Fibroblast of lung (primary cell): ENCODE data around the gene ADRA2C. TPM values are rescaled to one million over a fixed set of nuclear protein-coding genes. Genes with fewer than 3 reads are reported as not detected.

Experiments
- DNase-seq, 2 donors: peaks; one replicate each; pipeline versions ENCODE4 v3.0.0 to v3.0.0-alpha.2; 2010; ENCODE audit warnings: low read depth in 2 of 2
- H2AFZ ChIP-seq: 2 replicates; pipeline ENCODE4 v1.5.1; 2012; ENCODE audit warnings: low read length, control low read depth, inconsistent platforms
- H3K27ac ChIP-seq: 2 replicates; pipeline ENCODE4 v1.5.1; 2011; ENCODE audit warnings: low read length, control low read depth; ENCODE audit not compliant: insufficient read depth
- H3K27me3 ChIP-seq: 2 replicates; pipeline ENCODE4 v1.5.1; 2011; ENCODE audit warnings: mild to moderate bottlenecking, low read length; ENCODE audit not compliant: control insufficient read depth, insufficient read depth
- H3K36me3 ChIP-seq: 2 replicates; pipeline ENCODE4 v1.5.1; 2011; ENCODE audit warnings: low read length; ENCODE audit not compliant: control insufficient read depth, insufficient read depth
- H3K4me1 ChIP-seq: 2 replicates; pipeline ENCODE4 v1.5.1; 2011; ENCODE audit warnings: low read length; ENCODE audit not compliant: control insufficient read depth, insufficient read depth; ENCODE audit errors: extremely low read depth
- H3K4me2 ChIP-seq: 2 replicates; pipeline ENCODE4 v1.5.1; 2011; ENCODE audit warnings: low read length, control low read depth; ENCODE audit not compliant: insufficient read depth; ENCODE audit errors: extremely low read depth
- H3K4me3 ChIP-seq, 4 experiments: fragments of 200-600 bp in 1 of 4; sonication (generic) in 1 of 4; replicated peaks in 1 of 4; 2 replicates each; pipeline ENCODE4 v1.5.1; 2011 to 2016; ENCODE audit warnings: low read length in 4 of 4, low read depth in 3 of 4, mild to moderate bottlenecking in 3 of 4, control low read depth in 2 of 4, inconsistent platforms in 1 of 4, mixed read lengths in 1 of 4; ENCODE audit not compliant: insufficient read depth in 1 of 4; ENCODE audit errors: control extremely low read depth in 1 of 4
- H3K79me2 ChIP-seq: 2 replicates; pipeline ENCODE4 v1.5.1; 2012; ENCODE audit warnings: mild to moderate bottlenecking, low read length, inconsistent platforms; ENCODE audit not compliant: control insufficient read depth, insufficient read depth
- H3K9ac ChIP-seq: 2 replicates; pipeline ENCODE4 v1.5.1; 2011; ENCODE audit warnings: mild to moderate bottlenecking, low read length, control low read depth; ENCODE audit not compliant: insufficient read depth
- H3K9me3 ChIP-seq: 2 replicates; pipeline ENCODE4 v1.5.1; 2012; ENCODE audit warnings: low read depth, low read length; ENCODE audit not compliant: control insufficient read depth, insufficient read depth
- H4K20me1 ChIP-seq: 2 replicates; pipeline ENCODE4 v1.5.1; 2011; ENCODE audit warnings: low read length; ENCODE audit not compliant: control insufficient read depth, insufficient read depth; ENCODE audit errors: extremely low read depth
- EZH2 ChIP-seq: IDR thresholded peaks from 2 replicates; pipeline ENCODE4 v1.5.1; 2012; ENCODE audit warnings: low read length, control low read depth, mild to moderate bottlenecking; ENCODE audit errors: missing control alignments
- polyA plus RNA-seq, 2 donors: library from polyadenylated mRNA; depleted of rRNA in 1 of 2; stranded (reverse) in 1 of 2; unstranded in 1 of 2; fragments of >200 nt; gene quantifications; 2 replicates each; pipeline ENCODE4 v1.2.1, GENCODE V29; 2011 to 2012; ENCODE audit warnings: missing spikeins in 1 of 2
- total RNA-seq: library from RNA; depleted of rRNA; stranded (reverse); fragments of >200 nt; gene quantifications from 2 replicates; pipeline ENCODE4 v1.2.1, GENCODE V29; 2014
- TF ChIP-seq, protein P1 (sequence below), 2 donors: IDR thresholded peaks in 1 of 2; conservative IDR thresholded peaks in 1 of 2; 1 replicate in 1 of 2; 2 replicates in 1 of 2; pipeline ENCODE4 v1.5.1; 2011 to 2012; ENCODE audit warnings: low read length in 2 of 2, control low read depth in 1 of 2, inconsistent platforms in 1 of 2, low read depth in 1 of 2, mild to moderate bottlenecking in 1 of 2

ADRA2C gene
- total and polyA plus RNA-seq, 2 donors (not counting 1 experiment from before 2014, with no cell fraction given) = 0.30 to 0.33 TPM

- H2AFZ ChIP-seq = no peak overlapping the region
- no peaks in the 10 kb centered on the region for H4K20me1 ChIP-seq
- H3K36me3 ChIP-seq = no peaks in the 10 kb centered on the region
- H3K27me3 ChIP-seq = no peaks in the 10 kb centered on the region
- DNase-seq = no peak
- H3K79me2 ChIP-seq = no peaks in the 10 kb centered on the region
- no peak overlapping the region for H3K4me2 ChIP-seq
- H3K27ac ChIP-seq = no peak overlapping the region
- no peaks in the 10 kb centered on the region for H3K4me1 ChIP-seq
- H3K9ac ChIP-seq = no peak overlapping the region
- no peak for TF ChIP-seq EZH2
- TF ChIP-seq, protein P1, sequence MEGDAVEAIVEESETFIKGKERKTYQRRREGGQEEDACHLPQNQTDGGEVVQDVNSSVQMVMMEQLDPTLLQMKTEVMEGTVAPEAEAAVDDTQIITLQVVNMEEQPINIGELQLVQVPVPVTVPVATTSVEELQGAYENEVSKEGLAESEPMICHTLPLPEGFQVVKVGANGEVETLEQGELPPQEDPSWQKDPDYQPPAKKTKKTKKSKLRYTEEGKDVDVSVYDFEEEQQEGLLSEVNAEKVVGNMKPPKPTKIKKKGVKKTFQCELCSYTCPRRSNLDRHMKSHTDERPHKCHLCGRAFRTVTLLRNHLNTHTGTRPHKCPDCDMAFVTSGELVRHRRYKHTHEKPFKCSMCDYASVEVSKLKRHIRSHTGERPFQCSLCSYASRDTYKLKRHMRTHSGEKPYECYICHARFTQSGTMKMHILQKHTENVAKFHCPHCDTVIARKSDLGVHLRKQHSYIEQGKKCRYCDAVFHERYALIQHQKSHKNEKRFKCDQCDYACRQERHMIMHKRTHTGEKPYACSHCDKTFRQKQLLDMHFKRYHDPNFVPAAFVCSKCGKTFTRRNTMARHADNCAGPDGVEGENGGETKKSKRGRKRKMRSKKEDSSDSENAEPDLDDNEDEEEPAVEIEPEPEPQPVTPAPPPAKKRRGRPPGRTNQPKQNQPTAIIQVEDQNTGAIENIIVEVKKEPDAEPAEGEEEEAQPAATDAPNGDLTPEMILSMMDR (conservative IDR thresholded peaks at IDR 0.05 in 1 of 2, IDR thresholded peaks at IDR 0.05 in 1 of 2; ENCODE audit: low read depth in 1 of 2, low read length in 2 of 2) = no peak
- no peak overlapping the region for H3K4me3 ChIP-seq
- H3K9me3 ChIP-seq = no peaks in the 10 kb centered on the region
These were observed 14.4 kb downstream of the ADRA2C start for GRCh38 chr4:3780347-3781171.

DNA sequence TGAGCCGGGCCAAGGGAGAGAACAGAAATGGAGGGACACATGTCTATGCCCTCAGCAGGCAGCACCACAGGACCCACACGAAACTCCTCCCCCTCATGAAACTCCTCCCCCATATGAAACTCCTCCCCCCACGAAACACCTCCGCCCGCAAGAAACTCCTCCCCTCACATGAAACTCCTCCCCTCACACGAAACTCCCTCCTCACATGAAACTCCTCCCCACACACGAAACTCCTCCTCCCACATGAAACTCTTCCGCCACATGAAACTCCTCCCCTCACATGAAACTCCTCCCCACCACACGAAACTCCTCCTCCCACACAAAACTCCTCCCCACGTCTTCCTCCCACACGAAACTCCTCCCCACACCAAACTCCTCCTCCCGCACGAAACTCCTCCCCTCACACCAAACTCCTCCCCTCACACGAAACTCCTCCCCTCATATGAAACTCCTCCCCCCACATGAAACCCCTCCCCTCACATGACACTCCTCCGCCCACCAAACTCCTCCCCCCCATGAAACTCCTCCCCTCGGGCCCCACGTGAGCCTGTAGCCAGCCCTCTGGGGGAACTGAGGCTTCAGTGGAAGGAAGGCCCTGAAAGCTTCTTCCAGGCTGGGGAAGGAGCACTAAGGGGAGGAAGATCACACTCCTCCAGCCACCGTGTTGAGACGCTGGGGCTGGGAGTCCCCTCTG lies 15.2 kb downstream of the ADRA2C start:
- Histone ChIP-seq H3K36me3 (no peaks in the 10 kb centered on the region), H4K20me1 (no peaks in the 10 kb centered on the region), H3K9ac (no peak overlapping the region), H3K27me3 (no peaks in the 10 kb centered on the region), H3K4me3 (no peak overlapping the region), H3K9me3 (no peaks in the 10 kb centered on the region), H3K4me2 (no peak overlapping the region), H3K4me1 (no peaks in the 10 kb centered on the region), H3K27ac (no peak overlapping the region), H2AFZ (no peak overlapping the region), H3K79me2 (no peaks in the 10 kb centered on the region)
- no peak for TF ChIP-seq EZH2
- TF ChIP-seq, protein P1 (conservative IDR thresholded peaks at IDR 0.05 in 1 of 2, IDR thresholded peaks at IDR 0.05 in 1 of 2; ENCODE audit: low read depth in 1 of 2, low read length in 2 of 2) = no peak
- no peak for DNase-seq

DNA sequence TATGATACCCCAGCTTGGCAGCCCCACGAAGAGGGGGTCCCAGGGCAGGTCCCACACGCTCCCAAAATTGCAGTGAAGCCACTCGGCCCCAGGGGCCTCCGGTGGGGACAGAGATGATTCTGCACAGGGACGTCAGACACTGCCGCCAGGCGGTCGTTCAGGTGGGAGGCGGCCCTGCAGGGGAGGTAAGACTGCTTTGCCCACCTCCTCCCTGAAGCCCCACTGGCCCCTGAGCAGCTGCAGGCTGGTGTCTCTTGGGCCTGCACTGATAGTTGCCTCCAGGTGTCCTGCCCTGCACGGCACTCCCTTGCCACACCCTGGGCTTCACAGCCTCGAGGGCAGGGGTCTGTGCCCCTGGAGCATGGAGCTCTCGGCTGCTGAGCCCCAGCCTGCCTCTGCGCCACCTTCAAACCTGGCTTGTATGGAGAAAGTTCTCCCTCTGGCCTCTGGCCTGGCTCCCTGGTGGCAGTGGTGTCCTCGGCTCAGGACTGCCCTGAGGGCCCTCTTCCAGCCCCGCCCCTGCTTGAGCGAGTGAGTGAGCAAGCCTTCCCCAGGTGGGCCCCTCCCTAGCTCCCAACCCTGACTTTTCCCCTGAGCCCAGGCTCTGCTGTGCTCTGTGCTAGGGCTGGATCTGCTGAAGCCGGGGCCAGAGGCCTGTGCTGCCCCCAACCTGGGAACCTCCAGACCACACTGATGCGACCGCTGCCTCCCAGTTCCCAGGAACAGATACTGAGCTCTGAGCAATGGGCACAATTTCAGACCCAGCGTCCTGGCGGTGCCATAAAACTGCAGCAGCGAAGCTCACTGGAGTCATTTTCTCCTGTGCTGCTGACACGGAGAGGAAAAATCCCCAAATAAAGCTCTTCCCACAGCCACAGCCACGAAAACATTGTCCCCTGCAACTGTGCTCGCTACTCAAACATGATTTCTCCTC lies 16.1 kb downstream of the ADRA2C start:
- TF ChIP-seq EZH2 = no peak
- TF ChIP-seq, protein P1 (conservative IDR thresholded peaks at IDR 0.05 in 1 of 2, IDR thresholded peaks at IDR 0.05 in 1 of 2; ENCODE audit: low read depth in 1 of 2, low read length in 2 of 2) = no peak
- Histone ChIP-seq H3K4me2 (no peak overlapping the region), H3K9ac (no peak overlapping the region), H3K79me2 (no peaks in the 10 kb centered on the region), H3K4me3 (no peak overlapping the region), H2AFZ (no peak overlapping the region), H3K36me3 (no peaks in the 10 kb centered on the region), H3K9me3 (no peaks in the 10 kb centered on the region), H4K20me1 (no peaks in the 10 kb centered on the region), H3K4me1 (no peaks in the 10 kb centered on the region), H3K27me3 (no peaks in the 10 kb centered on the region), H3K27ac (no peak overlapping the region)
- no peak for DNase-seq
